NT2/D1 (cell line): ENCODE measurements around the gene IRF2.
"Not testable (repeated sequence)": the region's sequence is repeated elsewhere in the genome, so short reads cannot be mapped to it uniquely, and the experiment has no call there.

Experiments
- DNase-seq: peaks from one replicate; pipeline ENCODE4 v3.0.0-alpha.2; 2011; ENCODE audit warnings: low read depth, low spot score
- H3K27me3 ChIP-seq: 2 replicates; pipeline ENCODE4 v1.6.0; 2011; ENCODE audit warnings: mild to moderate bottlenecking; ENCODE audit not compliant: insufficient read length, insufficient read depth
- H3K36me3 ChIP-seq: 2 replicates; pipeline ENCODE4 v1.6.1; 2011; ENCODE audit warnings: mild to moderate bottlenecking, low read length, mixed read lengths; ENCODE audit not compliant: insufficient read depth, insufficient read length
- H3K4me1 ChIP-seq: 2 replicates; pipeline ENCODE4 v1.5.1; 2011; ENCODE audit not compliant: insufficient read depth, insufficient read length
- H3K4me3 ChIP-seq: 2 replicates; pipeline ENCODE4 v1.5.1; 2011; ENCODE audit warnings: low read depth; ENCODE audit not compliant: insufficient read length
- H3K9ac ChIP-seq: 2 replicates; pipeline ENCODE4 v1.6.0; 2011; ENCODE audit warnings: low read depth; ENCODE audit not compliant: insufficient read length
- H3K9me3 ChIP-seq: 2 replicates; pipeline ENCODE4 v1.5.1; 2011; ENCODE audit warnings: mild to moderate bottlenecking, low read length; ENCODE audit not compliant: insufficient read depth
- SUZ12 ChIP-seq: IDR thresholded peaks from 2 replicates; pipeline ENCODE4 v1.6.1; 2011; ENCODE audit not compliant: insufficient read length, insufficient read depth; ENCODE audit errors: extremely low read depth
- YY1 ChIP-seq: IDR thresholded peaks from 2 replicates; pipeline ENCODE4 v1.6.1; 2011; ENCODE audit not compliant: insufficient read length, insufficient read depth
- ZNF274 ChIP-seq: IDR thresholded peaks from 2 replicates; pipeline ENCODE4 v1.6.1; 2011; ENCODE audit warnings: mild to moderate bottlenecking, low read depth, low read length

Gene IRF2

DNA sequence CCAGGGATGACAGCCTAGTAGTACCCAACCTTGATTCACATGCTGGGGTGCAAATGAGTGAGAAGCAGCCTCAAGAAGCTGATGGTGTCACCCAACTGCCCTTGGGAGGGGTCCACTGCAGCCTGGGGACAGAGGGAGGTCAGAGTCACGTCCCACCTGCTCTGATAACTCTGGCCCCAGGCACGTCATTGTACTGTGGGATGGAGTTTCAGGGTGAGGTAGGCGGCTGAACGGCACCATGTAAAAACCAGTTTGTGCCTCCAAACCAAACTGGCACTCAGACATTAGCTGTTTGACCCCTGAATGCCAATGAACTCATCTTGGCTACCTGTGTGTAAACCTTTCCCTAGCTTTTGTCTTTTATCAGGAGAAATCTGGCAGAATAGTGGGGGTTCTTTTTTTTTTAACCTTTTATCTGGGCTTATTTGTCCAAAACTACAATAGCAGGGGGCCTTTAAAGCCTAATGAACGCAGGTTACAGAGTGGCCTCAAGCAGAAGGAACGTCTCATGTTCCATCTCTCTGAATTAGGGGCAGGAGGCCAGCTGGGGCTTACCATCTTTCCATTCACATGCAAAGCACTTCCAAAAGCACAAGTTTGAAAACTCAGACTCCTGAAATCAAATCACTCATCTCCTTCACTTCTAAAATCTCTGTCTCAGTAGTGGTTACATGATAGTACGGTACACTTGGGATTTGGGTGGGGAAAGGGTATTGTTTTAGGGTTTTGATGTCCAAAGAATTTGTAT lies 89.4 kb downstream of the IRF2 start:
- Histone ChIP-seq H3K4me1 (peaks cover 14% of the 10 kb centered on the region), H3K9ac (no peak overlapping the region), H3K27me3 (no peaks in the 10 kb centered on the region), H3K9me3 (no peaks in the 10 kb centered on the region), H3K36me3 (peaks cover 10% of the 10 kb centered on the region), H3K4me3 (no peak overlapping the region)
- TF ChIP-seq SUZ12 (no peak), YY1 (no peak), ZNF274 (no peak)
- DNase-seq = no peak

DNA sequence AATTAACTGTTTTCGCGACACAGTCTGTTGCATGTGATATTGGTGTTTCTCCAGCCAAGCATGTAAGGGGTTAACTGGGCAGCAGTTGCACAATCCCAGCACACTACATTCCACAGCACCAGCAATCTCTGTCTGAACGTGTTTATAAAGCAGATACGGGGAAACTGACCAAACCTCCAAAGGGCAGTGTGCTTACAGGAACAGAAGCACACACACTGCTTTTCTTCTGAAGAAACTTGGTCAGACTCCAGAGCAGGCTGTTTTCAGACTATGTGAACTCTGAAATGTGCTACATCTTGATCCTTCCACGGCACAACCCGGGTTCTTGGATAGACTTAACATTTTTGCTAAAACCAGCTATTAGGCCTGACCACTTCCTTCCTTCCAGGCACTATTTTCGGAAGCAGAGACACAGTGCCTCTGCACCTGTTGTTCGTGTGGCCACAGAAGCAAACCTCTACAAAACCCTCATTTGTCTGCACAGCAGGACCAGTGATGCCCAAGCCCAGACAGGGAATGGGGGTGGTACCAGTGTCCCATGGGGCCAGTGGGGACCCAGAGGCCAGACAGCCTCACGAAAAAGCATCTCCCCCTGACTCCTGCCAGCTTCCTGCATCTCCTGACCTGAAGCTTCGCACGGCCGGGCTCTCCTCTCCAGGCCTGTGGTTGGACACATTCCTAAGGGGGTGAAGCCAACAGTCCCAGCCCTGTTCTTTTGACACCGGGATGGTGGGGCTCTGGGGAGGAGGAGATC lies 90.1 kb downstream of the IRF2 start:
- TF ChIP-seq ZNF274 (no peak), YY1 (no peak), SUZ12 (no peak)
- H3K4me3 ChIP-seq = no peak overlapping the region
- peaks cover 10% of the 10 kb centered on the region for H3K36me3 ChIP-seq
- DNase-seq = no peak
- no peaks in the 10 kb centered on the region for H3K27me3 ChIP-seq
- no peaks in the 10 kb centered on the region for H3K9me3 ChIP-seq
- H3K4me1 ChIP-seq = peaks cover 10% of the 10 kb centered on the region
- H3K9ac ChIP-seq = no peak overlapping the region

DNA sequence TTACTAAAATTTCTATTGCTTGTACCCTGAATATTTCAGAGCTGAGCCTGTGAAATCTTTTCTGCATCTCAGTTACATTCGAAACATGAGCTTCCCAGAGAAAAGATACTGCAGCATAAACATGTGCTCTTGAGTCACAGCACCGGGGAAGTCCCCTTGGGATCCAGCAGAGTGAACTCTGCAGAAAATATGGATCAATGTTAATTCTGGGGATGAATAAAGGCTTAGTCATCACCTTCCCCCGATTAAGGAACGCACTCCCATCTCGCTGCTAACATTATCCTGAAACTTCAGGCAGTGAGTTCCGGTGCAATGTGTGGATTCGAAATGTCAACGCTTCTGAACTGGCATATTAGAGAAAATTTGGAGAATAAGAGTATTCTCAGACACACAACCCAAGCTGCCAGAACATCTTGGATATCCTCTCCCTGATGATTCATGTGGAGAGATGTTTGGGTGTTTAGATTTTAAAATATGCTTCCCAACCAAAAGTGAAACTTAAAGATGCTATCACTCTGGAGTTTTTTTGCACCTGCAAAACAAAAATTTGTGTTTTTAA lies 90.8 kb downstream of the IRF2 start:
- Histone ChIP-seq H3K9me3 (no peaks in the 10 kb centered on the region), H3K9ac (no peak overlapping the region), H3K4me1 (peaks cover 10% of the 10 kb centered on the region), H3K36me3 (peaks cover 10% of the 10 kb centered on the region), H3K4me3 (no peak overlapping the region), H3K27me3 (no peaks in the 10 kb centered on the region)
- no peak for TF ChIP-seq SUZ12
- TF ChIP-seq YY1 = no peak
- no peak for TF ChIP-seq ZNF274
- DNase-seq = no peak

DNA sequence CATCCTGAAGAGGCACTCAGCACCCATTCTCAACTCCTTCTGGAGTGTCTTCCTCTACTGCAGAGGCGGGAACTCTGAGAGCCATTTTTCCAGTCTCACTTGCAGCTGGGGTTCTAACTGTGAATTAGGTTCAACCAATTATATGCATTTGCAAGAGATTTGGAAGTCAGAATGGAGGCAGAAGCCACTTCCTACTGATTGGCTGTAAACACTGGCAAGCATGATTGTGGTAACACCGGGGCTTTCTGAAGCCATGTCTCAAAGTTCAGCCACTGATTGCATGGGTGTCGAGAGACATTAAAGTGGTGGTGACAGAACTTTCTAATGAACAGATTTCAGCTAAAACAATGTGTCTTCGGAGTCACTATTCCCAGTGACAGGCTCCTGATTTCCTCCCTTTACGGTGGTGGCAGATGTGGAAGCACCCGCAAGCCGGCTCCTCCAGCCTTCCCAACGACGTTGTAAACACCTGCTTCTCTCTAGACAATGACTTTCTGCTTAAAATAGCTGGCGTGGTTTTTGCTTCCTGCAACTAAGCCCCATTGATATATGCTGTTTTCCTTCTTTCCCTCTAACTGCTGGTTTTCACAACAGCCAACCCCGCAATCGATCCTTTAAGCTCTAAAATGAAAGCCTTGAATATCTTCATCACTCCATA lies 92.0 kb downstream of the IRF2 start:
- DNase-seq = no peak
- Histone ChIP-seq H3K9me3 (no peaks in the 10 kb centered on the region), H3K4me3 (no peak overlapping the region), H3K27me3 (no peaks in the 10 kb centered on the region), H3K9ac (no peak overlapping the region), H3K4me1 (peaks cover 10% of the 10 kb centered on the region), H3K36me3 (peaks cover 2% of the 10 kb centered on the region)
- TF ChIP-seq ZNF274 = no peak
- no peak for TF ChIP-seq YY1
- no peak for TF ChIP-seq SUZ12

DNA sequence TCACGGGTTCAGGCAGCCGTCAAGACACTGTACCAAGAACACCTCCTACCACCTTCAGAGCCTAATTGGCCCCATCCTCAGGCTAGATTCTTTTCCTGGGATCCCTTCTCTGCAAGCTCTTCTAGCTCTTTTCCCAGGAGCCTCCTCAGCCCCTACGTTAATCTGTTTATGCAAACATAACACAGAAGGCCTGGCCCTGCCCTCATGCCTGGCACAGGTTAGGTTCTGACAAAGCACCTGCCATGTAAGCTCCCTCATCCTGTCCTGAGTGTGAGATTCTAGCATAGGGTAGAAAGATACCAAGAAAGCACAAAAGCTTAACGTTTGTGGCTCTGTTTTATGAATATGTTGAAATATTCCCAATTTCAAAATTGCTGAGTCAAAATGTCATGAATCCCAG lies 93.6 kb downstream of the IRF2 start:
- TF ChIP-seq YY1 = no peak
- H3K9ac ChIP-seq = no peak overlapping the region
- no peaks in the 10 kb centered on the region for H3K9me3 ChIP-seq
- peaks cover 4% of the 10 kb centered on the region for H3K4me1 ChIP-seq
- H3K4me3 ChIP-seq = no peak overlapping the region
- no peaks in the 10 kb centered on the region for H3K27me3 ChIP-seq
- no peaks in the 10 kb centered on the region for H3K36me3 ChIP-seq
- no peak for DNase-seq

DNA sequence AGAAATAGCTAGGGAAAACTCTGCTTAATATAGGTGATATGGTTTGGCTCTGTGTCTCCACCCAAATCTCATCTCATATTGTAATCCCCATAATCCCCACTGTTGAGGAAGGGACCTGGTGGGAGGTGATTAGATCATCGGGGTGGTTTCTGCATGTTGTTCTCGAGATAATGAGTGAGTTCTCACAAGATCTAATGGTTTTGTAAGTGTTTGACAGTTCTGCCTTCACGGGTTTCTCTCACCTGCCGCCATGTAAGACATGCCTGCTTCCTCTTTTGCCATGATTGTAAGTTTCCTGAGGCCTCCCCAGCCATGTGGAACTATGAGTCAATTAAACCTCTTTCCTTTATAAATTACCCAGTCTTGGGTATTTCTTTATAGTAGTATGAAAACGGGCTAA lies 94.1 kb downstream of the IRF2 start:
- not testable (repeated sequence) for H3K4me1 ChIP-seq, H3K4me3 ChIP-seq, H3K27me3 ChIP-seq, H3K9me3 ChIP-seq, H3K36me3 ChIP-seq, DNase-seq, H3K9ac ChIP-seq

DNA sequence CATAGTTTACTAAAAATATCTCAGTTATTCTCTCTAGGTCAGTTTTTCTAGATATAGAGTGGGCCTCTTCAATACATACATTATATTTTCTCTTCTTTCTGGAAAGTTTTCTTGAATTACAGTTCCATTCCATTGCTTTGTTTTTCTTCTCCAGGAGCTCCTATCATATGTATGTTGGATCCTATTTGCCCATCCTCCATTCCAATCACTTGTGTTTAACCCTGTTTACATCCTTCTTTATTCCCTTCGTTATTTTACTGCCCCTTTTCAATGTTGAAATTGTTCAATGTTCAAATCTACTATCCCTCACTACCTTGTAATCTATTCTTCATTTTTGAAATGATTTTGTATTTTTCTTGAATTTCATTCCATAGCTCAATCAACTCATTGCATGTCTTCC lies 97.4 kb downstream of the IRF2 start:
- Histone ChIP-seq H3K9me3 (no peaks in the 10 kb centered on the region), H3K4me3 (no peak overlapping the region), H3K27me3 (no peaks in the 10 kb centered on the region), H3K36me3 (no peaks in the 10 kb centered on the region), H3K4me1 (no peaks in the 10 kb centered on the region), H3K9ac (no peak overlapping the region)
- no peak for DNase-seq
- TF ChIP-seq YY1 (no peak), ZNF274 (no peak), SUZ12 (no peak)
